Stimulated activated CD8-positive, alpha-beta memory T cell treated with anti-CD3 and anti-CD28 coated beads, Interleukin-2, amount 100 ng/mL, for 48 hours (primary cell): ENCODE data around the gene MAMLD1.
"Not testable (repeated sequence)": the region's sequence is repeated elsewhere in the genome, so short reads cannot be mapped to it uniquely, and the experiment has no call there.

Experiments used
- DNase-seq, 2 donors: peaks; one replicate each; pipeline ENCODE4 v3.0.0-alpha.2; 2020; ENCODE audit warnings: low read depth in 2 of 2

MAMLD1 gene, protein sequence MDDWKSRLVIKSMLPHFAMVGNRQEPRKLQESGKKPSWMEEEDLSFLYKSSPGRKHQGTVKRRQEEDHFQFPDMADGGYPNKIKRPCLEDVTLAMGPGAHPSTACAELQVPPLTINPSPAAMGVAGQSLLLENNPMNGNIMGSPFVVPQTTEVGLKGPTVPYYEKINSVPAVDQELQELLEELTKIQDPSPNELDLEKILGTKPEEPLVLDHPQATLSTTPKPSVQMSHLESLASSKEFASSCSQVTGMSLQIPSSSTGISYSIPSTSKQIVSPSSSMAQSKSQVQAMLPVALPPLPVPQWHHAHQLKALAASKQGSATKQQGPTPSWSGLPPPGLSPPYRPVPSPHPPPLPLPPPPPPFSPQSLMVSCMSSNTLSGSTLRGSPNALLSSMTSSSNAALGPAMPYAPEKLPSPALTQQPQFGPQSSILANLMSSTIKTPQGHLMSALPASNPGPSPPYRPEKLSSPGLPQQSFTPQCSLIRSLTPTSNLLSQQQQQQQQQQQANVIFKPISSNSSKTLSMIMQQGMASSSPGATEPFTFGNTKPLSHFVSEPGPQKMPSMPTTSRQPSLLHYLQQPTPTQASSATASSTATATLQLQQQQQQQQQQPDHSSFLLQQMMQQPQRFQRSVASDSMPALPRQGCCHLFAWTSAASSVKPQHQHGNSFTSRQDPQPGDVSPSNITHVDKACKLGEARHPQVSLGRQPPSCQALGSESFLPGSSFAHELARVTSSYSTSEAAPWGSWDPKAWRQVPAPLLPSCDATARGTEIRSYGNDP

GRCh38 chrX:150362599-150363481 lies at the start of gene MAMLD1:
TSS of gene MAMLD1 (plus strand) at chrX:150363317. CDS start at chrX:150445517, 82,200 bp downstream.
- peak in 1 of 2 donors; percentile 37 for DNase-seq

GRCh38 chrX:150313514-150313913 lies 49.6 kb upstream of the MAMLD1 start:
- DNase-seq, result no peak

- no peak for DNase-seq
Observed at GRCh38 chrX:150314186-150314585, 48.9 kb upstream of the MAMLD1 start.

- DNase-seq, result no peak
Observed at GRCh38 chrX:150316564-150316963, 46.6 kb upstream of the MAMLD1 start.

- no peak for DNase-seq
Observed at GRCh38 chrX:150323020-150323419, 40.1 kb upstream of the MAMLD1 start.

DNA sequence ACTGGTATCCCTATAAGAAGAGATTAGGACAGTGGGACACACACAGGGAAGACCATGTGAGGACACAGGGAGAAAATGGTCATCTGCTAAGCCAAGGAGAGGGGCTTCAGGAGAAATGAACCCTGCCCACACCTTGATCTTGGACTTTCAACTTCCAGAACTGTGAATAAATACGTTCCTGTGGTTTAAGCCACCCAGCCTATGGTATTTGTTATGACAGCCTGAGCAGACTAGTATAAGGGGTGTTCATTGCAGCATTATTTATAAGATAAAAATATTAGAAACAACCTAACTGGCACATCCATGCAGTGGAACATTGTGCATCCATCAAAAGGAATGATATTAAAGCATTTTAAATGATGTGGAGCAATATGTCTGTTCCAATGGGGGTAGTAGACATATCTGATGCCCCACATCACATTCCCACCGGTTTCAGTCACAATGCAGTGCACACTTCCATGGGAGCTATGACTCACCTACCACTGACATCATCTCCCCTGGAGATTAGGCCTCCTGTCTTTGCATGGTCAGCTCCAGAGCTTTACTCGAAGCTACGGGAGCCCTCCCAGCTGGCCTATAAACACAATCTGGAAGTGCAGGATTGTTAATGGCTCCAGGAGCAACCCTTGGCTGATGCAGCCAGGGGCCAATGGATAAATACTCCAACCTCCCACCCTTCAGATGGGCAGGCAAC lies 38.9 kb upstream of the MAMLD1 start:
- no peak for DNase-seq

DNA sequence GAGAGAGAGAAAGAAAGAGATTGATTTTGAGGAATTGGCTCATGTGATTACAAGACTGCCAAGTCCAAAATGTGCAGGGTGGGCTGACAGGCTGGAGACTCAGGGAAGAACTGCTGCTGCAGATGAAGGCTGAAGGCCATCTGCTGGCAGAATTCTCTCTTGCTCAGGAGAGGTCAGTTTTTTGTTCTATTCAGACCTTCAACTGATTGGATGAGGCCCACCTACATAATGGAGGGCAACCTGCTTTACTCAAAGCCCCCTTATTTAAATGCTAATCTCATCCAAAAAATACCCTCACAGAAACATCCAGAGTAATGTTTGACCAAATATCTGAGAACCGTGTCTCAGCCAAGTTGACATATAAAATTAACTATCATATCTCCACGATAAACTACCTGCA lies 38.2 kb upstream of the MAMLD1 start:
- DNase-seq, result no peak

DNA sequence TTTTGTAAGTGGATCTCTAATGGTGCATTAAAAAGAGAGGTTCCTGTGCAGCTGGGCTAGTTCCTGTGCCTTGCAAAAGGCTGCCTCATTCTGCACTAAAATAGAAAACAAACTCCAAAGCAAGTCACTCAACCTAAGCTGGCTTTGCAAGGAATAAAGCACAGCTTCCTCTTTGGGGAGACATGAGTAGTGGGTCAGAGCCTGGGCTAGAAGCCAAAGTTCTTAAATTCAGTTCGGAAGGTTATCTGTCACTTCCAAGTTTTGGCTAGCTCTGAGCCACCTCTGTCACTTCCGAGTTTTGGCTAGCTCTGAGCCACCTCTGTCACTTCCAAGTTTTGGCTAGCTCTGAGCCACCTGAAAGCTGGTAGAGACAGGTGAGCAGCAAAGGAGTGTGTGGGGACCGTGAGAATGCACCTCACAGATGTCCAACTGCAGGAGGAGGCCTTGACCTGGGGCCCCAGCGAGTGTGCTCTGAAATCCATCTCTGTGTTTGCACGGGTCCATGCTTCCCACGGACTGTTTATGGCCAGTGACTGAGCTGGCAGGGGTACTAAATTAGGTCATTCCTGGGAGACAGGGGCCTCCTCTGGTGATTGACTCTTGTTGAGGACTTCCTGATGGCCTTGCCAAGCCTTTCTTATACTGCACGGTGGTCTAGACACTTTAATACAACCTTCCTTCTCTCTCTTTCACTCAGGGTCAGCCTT lies 36.4 kb upstream of the MAMLD1 start:
- DNase-seq, result no peak

DNA sequence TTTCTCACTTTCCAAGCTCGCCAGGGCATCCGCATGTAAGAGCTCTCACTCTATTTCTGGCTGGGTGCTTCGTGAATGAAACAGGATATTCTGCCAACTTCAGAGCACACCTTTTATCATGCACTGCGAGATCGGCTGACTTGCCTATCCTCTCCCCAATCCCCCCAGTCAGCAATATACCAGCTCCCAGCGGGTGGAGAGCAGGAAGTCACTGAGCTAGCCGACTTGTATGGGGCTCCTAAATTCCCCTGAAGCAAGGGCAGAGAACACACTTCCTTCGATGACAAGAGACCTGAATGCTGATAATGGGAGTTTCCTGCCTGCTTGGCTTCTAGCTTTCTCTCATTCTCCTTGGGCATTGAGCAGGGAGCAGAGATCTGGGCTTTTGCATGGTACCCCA lies 33.8 kb upstream of the MAMLD1 start:
- no peak for DNase-seq

GRCh38 chrX:150329868-150330267 lies 33.2 kb upstream of the MAMLD1 start:
- no peak for DNase-seq

DNA sequence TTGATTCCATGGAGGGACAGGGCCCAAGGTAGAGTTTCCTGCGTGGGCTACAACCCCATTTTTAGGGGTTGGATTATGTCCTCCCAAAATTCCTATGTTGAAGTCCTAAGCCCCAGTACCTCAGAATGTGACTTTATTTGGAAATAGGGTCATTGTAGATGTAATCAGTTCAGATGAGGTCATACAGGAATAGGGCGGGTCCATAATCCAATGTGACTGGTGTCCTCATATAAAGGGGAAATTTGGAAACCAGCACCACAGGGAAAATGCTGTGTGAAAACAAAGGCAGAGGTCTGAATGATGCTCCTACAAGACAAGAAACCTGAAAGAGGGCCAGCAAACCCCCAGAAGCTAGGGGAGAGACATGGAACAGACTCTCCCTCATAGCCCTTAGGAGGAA lies 31.1 kb upstream of the MAMLD1 start:
- DNase-seq, result no peak

DNA sequence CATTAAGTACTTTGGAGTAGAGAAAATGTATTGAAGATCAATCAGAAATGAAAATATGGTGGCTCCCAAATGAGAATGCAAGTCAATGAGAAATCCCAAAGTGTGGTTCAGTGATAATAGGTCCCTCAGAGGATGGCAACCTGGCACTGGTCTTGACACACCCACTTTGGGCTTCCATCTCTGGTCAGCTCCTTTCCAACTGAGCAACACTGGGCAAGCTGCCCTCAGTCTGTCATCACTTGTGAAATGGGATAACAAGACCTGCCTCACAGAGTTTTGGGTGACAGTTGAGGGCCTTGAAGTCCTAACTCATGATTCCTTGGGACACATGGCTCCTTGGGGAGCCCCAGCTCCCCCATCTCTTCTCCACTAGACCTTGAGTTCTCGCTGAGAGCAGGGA lies 29.0 kb upstream of the MAMLD1 start:
- no peak for DNase-seq

GRCh38 chrX:150334981-150335380 lies 28.1 kb upstream of the MAMLD1 start:
- no peak for DNase-seq

- DNase-seq, result no peak
Observed at GRCh38 chrX:150337026-150337425, 26.1 kb upstream of the MAMLD1 start.

- DNase-seq, result no peak
Observed at GRCh38 chrX:150337536-150337935, 25.6 kb upstream of the MAMLD1 start.

DNA sequence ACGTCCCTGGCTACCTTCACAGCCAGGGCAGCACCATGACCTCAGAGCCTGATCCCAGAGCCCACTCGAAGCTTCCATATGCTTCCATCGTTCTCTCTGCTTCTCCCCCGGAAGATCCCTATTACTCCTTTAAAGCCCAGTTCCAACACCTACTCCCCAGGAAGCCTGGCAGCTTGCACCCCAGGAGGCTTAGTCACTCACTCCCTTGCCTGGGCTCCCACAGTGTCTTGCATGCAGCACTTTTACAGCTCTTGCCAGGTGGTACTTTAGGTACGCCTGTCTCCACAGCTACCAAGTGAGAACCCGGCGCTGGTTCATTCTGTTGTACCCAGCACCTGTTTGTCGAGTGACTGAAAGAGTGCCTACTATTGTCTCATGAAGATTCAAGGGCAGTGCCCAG lies 24.5 kb upstream of the MAMLD1 start:
- DNase-seq, result no peak

DNA sequence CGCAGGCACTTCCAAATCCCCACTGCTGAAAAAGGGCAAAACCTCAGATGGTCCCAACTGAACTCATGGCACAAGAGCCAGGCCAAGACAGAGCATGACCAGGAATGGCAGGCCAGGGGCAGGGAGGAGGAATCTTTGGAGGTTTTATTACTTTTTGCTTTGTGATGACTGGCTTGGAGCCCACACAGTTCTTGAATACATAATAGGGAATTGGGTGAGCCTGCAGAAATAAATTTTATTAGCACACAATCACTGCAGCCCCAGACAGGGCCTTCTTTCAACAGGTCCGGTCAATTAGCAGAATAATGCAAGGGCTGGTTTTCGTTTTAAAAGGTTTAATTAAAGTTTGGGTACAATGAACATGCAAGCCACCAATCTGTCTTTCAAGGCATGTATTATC lies 23.4 kb upstream of the MAMLD1 start:
- no peak for DNase-seq

- not testable (repeated sequence) for DNase-seq
Observed at GRCh38 chrX:150340326-150340725, 22.8 kb upstream of the MAMLD1 start.

GRCh38 chrX:150347471-150347870 lies 15.6 kb upstream of the MAMLD1 start:
- DNase-seq, result no peak

DNA sequence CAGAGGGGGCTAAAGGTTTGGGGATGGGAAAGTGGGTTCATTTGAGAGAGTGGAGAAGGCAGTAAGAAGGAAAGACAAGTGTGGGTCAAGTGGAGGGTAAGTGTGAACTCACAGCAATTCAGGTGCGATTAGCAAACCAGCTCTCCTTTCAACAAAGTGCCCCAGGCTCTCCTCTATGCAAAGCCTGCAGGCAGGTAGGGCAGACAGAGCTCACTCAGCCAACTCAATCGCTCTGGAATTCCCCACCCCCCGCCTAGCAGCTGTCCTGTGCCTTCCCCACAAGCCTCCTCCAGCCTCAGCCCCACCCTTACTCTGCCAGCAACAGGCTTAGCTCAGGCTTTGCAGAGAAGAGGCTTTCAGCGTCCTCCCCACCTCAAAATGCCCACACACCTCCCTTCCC lies 14.8 kb upstream of the MAMLD1 start:
- DNase-seq, result no peak

GRCh38 chrX:150352114-150352513 lies 11.0 kb upstream of the MAMLD1 start:
- DNase-seq, result no peak
